Liver (tissue), 9 donors: ENCODE measurements around the gene GIMAP5. TPM values are rescaled to one million over a fixed set of nuclear protein-coding genes. Genes with fewer than 3 reads are reported as not detected.
A peak's percentile ranks its signal among the peaks of the same experiment; 100 is the strongest.

Source experiments
- DNase-seq: peaks from one replicate; pipeline ENCODE4 v3.0.0-alpha.2; 2017; ENCODE audit warnings: low spot score
- H3K27ac ChIP-seq, 2 donors: one replicate each; pipeline ENCODE4 v1.7.0; 2013; ENCODE audit warnings: inconsistent platforms in 2 of 2, low read length in 2 of 2, control low read depth in 1 of 2, low read depth in 1 of 2, mild to moderate bottlenecking in 1 of 2
- H3K27me3 ChIP-seq, 4 donors: one replicate each; pipeline versions ENCODE4 v1.6.1 to v1.7.0; 2013; ENCODE audit warnings: low read length in 3 of 4, inconsistent platforms in 1 of 4, mild to moderate bottlenecking in 1 of 4, moderate library complexity in 1 of 4; ENCODE audit not compliant: control insufficient read depth in 4 of 4, insufficient read depth in 4 of 4
- H3K36me3 ChIP-seq, 4 donors: one replicate each; pipeline versions ENCODE4 v1.6.1 to v1.7.0; 2013; ENCODE audit warnings: low read length in 3 of 4, mild to moderate bottlenecking in 3 of 4, low read depth in 1 of 4, moderate library complexity in 1 of 4; ENCODE audit not compliant: control insufficient read depth in 4 of 4, insufficient read depth in 3 of 4
- H3K4me1 ChIP-seq, 4 donors: one replicate each; pipeline versions ENCODE4 v1.6.1 to v1.7.0; 2013; ENCODE audit warnings: low read length in 3 of 4, mild to moderate bottlenecking in 3 of 4, moderate library complexity in 1 of 4; ENCODE audit not compliant: control insufficient read depth in 4 of 4, insufficient read depth in 4 of 4
- H3K4me3 ChIP-seq, 3 donors: one replicate each; pipeline versions ENCODE4 v1.6.1 to v1.7.0; 2013; ENCODE audit warnings: low read length in 3 of 3, control low read depth in 1 of 3, low read depth in 1 of 3, mild to moderate bottlenecking in 1 of 3
- H3K9ac ChIP-seq, 2 donors: one replicate each; pipeline ENCODE4 v1.7.0; 2013; ENCODE audit warnings: low read length in 2 of 2, mild to moderate bottlenecking in 2 of 2, moderate library complexity in 2 of 2, control low read depth in 1 of 2, low read depth in 1 of 2
- H3K9me3 ChIP-seq, 4 donors: one replicate each; pipeline versions ENCODE4 v1.6.1 to v1.7.0; 2013; ENCODE audit warnings: low read length in 3 of 4; ENCODE audit not compliant: control insufficient read depth in 4 of 4
- EGR1 ChIP-seq, 2 donors: IDR thresholded peaks; 2 replicates each; pipeline ENCODE4 v1.6.1; 2016 to 2018; ENCODE audit warnings: antibody characterized with exemption in 2 of 2, low read depth in 2 of 2
- FOXA2 ChIP-seq: IDR thresholded peaks from 2 replicates; pipeline ENCODE4 v1.6.1; 2016; ENCODE audit warnings: antibody characterized with exemption
- GABPA ChIP-seq, 2 donors: IDR thresholded peaks in 1 of 2; conservative IDR thresholded peaks in 1 of 2; 2 replicates each; pipeline ENCODE4 v1.6.1; 2016; ENCODE audit warnings: antibody characterized with exemption in 2 of 2, mild to moderate bottlenecking in 1 of 2, moderate library complexity in 1 of 2
- HNF4A ChIP-seq, 2 donors: conservative IDR thresholded peaks; 2 replicates each; pipeline ENCODE4 v1.6.1; 2016; ENCODE audit warnings: antibody characterized with exemption in 2 of 2, mild to moderate bottlenecking in 2 of 2
- HNF4G ChIP-seq: IDR thresholded peaks from 2 replicates; pipeline ENCODE4 v1.6.1; 2016; ENCODE audit warnings: antibody characterized with exemption
- JUND ChIP-seq, 2 donors: IDR thresholded peaks; 2 replicates each; pipeline ENCODE4 v1.6.1; 2016; ENCODE audit warnings: antibody characterized with exemption in 2 of 2
- MAX ChIP-seq: IDR thresholded peaks from 2 replicates; pipeline ENCODE4 v1.6.1; 2016; ENCODE audit warnings: antibody characterized with exemption
- NR2F2 ChIP-seq: IDR thresholded peaks from 2 replicates; pipeline ENCODE4 v1.6.1; 2016; ENCODE audit warnings: antibody characterized with exemption
- RAD21 ChIP-seq, 2 donors: IDR thresholded peaks; 2 replicates each; pipeline ENCODE4 v1.6.1; 2016; ENCODE audit warnings: antibody characterized with exemption in 2 of 2, mild to moderate bottlenecking in 2 of 2
- RXRA ChIP-seq, 2 donors: IDR thresholded peaks; 2 replicates each; pipeline ENCODE4 v1.6.1; 2017 to 2018; ENCODE audit warnings: antibody characterized with exemption in 2 of 2, mild to moderate bottlenecking in 1 of 2
- YY1 ChIP-seq: IDR thresholded peaks from 2 replicates; pipeline ENCODE4 v1.6.1; 2016; ENCODE audit warnings: antibody characterized with exemption, mild to moderate bottlenecking
- WGBS: extraction: QIAGEN DNeasy Blood & Tissue Kit; methylation state at CpG from one replicate; pipeline ENCODE4 v1.1.7; 2013; 5-methylcytosine and 5-hydroxymethylcytosine counted together
- polyA plus RNA-seq, 2 donors: library from polyadenylated mRNA; stranded (reverse) in 1 of 2; unstranded in 1 of 2; fragments of 200-250 nt in 1 of 2; fragments of >200 nt in 1 of 2; fragmentation: Nextera tagmentation in 1 of 2; extraction: Ambion mirVana in 1 of 2; gene quantifications; one replicate each; pipeline versions ENCODE4 v1.2.1 to v1.2.3, GENCODE V29; 2013 to 2015
- total RNA-seq, 2 donors: library from RNA; depleted of rRNA; stranded (reverse); fragments of >200 nt; gene quantifications; one replicate each; pipeline ENCODE4 v1.2.3, GENCODE V29; 2014
- TF ChIP-seq, protein P1 (sequence below): fragments of 150-350 bp; IDR thresholded peaks from 2 replicates; pipeline ENCODE4 v1.5.1; 2017; ENCODE audit warnings: improper control_type of control experiment, low read depth, low read length; ENCODE audit not compliant: missing input control
- TF ChIP-seq, protein P2 (sequence below): IDR thresholded peaks from 2 replicates; pipeline ENCODE4 v1.6.1; 2016; ENCODE audit warnings: antibody characterized with exemption
- TF ChIP-seq, protein P3 (sequence below): IDR thresholded peaks from 2 replicates; pipeline ENCODE4 v1.6.1; 2016; ENCODE audit warnings: antibody characterized with exemption, mild to moderate bottlenecking
- TF ChIP-seq, protein P4 (sequence below): IDR thresholded peaks from 2 replicates; pipeline ENCODE4 v1.6.1; 2016; ENCODE audit warnings: antibody characterized with exemption
- donor health status: healthy.
- donor health status: healthy.
- donor health status: healthy.
- donor health status: healthy.
- donor health status: healthy.

GIMAP5 gene
- total and polyA plus RNA-seq, 4 donors = 9.7 to 20.6 (median 12.1) TPM

- no peaks in the 10 kb centered on the region for H3K27me3 ChIP-seq
- no peaks in the 10 kb centered on the region for H3K36me3 ChIP-seq
- no peak overlapping the region for H3K9ac ChIP-seq
- peaks cover 5 to 15% (median 12%) of the 10 kb centered on the region in 4 donors for H3K4me1 ChIP-seq
- no peak for DNase-seq
- H3K9me3 ChIP-seq = no peaks in the 10 kb centered on the region
- TF ChIP-seq FOXA2 (no peak), HNF4G (no peak), JUND (IDR thresholded peaks at IDR 0.05) (no peak), RXRA (IDR thresholded peaks at IDR 0.05) (no peak), NR2F2 (no peak)
- TF ChIP-seq, protein P1, sequence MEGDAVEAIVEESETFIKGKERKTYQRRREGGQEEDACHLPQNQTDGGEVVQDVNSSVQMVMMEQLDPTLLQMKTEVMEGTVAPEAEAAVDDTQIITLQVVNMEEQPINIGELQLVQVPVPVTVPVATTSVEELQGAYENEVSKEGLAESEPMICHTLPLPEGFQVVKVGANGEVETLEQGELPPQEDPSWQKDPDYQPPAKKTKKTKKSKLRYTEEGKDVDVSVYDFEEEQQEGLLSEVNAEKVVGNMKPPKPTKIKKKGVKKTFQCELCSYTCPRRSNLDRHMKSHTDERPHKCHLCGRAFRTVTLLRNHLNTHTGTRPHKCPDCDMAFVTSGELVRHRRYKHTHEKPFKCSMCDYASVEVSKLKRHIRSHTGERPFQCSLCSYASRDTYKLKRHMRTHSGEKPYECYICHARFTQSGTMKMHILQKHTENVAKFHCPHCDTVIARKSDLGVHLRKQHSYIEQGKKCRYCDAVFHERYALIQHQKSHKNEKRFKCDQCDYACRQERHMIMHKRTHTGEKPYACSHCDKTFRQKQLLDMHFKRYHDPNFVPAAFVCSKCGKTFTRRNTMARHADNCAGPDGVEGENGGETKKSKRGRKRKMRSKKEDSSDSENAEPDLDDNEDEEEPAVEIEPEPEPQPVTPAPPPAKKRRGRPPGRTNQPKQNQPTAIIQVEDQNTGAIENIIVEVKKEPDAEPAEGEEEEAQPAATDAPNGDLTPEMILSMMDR = no peak
- H3K4me3 ChIP-seq = no peak overlapping the region
- 92% methylated on average over 3 of the region's 3 CpGs for WGBS
- no peak overlapping the region for H3K27ac ChIP-seq
These were observed 1.4 kb upstream of the GIMAP5 start for GRCh38 chr7:150735596-150736358.

DNA sequence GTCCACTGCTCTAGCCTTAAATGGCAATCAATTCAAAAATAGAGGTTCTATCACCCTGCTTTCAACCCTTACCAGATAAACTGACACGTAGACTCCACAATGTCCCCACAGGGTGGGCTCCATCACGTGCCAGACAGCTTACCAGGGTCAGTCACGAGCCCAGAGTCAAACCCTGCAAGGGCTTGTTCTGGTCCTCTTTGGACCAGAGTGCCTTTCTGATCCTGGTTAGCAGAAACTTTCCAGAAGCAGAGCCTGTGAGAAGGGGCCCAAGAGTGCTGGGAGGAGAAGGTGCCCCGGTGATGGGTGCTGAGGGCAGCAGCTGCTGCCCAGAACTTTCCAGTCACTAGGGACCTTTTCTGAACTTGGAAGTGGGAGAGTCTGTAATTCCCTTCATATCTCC lies 354 bp upstream of the GIMAP5 start:
- H3K9me3 ChIP-seq = no peaks in the 10 kb centered on the region
- H3K9ac ChIP-seq = peak overlapping the region in 1 of 2 donors; percentile 2
- peak overlapping the region; percentile 21 to 48 for H3K27ac ChIP-seq
- no peak for DNase-seq
- 69% methylated on average over 4 of the region's 4 CpGs for WGBS
- peaks cover 5 to 15% (median 12%) of the 10 kb centered on the region in 4 donors for H3K4me1 ChIP-seq
- TF ChIP-seq, protein P2, sequence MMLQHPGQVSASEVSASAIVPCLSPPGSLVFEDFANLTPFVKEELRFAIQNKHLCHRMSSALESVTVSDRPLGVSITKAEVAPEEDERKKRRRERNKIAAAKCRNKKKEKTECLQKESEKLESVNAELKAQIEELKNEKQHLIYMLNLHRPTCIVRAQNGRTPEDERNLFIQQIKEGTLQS = no peak
- TF ChIP-seq YY1 = no peak
- H3K27me3 ChIP-seq = no peaks in the 10 kb centered on the region
- peak overlapping the region in 1 of 3 donors; percentile 30 for H3K4me3 ChIP-seq
- H3K36me3 ChIP-seq = no peaks in the 10 kb centered on the region

DNA sequence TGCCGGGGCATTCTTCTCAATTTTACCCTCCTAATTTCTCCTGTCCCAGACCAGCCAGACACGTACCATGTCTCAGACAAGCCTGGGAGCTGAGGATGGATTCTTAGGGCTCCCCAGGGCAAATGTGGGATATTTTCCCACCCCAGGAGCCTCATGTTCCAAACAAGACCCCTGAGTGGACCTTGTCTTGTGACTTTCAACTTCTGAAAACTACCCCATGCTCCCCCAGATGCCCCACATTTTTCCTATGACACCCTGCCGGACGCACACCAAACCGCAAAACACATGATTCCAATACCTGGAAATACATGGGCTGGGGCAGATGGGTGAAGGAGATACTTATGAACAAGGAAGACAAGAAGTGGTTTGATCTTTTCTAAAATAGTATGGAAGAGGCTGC lies 874 bp downstream of the GIMAP5 start:
- no peak for DNase-seq
- TF ChIP-seq HNF4G (no peak), FOXA2 (no peak), HNF4A (conservative IDR thresholded peaks at IDR 0.05) (no peak), MAX (no peak), EGR1 (IDR thresholded peaks at IDR 0.05; ENCODE audit: low read depth in 2 of 2) (no peak), GABPA (IDR thresholded peaks at IDR 0.05 in 1 of 2, conservative IDR thresholded peaks at IDR 0.05 in 1 of 2) (no peak), RAD21 (IDR thresholded peaks at IDR 0.05) (no peak), JUND (IDR thresholded peaks at IDR 0.05) (no peak)
- TF ChIP-seq, protein P3, sequence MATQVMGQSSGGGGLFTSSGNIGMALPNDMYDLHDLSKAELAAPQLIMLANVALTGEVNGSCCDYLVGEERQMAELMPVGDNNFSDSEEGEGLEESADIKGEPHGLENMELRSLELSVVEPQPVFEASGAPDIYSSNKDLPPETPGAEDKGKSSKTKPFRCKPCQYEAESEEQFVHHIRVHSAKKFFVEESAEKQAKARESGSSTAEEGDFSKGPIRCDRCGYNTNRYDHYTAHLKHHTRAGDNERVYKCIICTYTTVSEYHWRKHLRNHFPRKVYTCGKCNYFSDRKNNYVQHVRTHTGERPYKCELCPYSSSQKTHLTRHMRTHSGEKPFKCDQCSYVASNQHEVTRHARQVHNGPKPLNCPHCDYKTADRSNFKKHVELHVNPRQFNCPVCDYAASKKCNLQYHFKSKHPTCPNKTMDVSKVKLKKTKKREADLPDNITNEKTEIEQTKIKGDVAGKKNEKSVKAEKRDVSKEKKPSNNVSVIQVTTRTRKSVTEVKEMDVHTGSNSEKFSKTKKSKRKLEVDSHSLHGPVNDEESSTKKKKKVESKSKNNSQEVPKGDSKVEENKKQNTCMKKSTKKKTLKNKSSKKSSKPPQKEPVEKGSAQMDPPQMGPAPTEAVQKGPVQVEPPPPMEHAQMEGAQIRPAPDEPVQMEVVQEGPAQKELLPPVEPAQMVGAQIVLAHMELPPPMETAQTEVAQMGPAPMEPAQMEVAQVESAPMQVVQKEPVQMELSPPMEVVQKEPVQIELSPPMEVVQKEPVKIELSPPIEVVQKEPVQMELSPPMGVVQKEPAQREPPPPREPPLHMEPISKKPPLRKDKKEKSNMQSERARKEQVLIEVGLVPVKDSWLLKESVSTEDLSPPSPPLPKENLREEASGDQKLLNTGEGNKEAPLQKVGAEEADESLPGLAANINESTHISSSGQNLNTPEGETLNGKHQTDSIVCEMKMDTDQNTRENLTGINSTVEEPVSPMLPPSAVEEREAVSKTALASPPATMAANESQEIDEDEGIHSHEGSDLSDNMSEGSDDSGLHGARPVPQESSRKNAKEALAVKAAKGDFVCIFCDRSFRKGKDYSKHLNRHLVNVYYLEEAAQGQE = no peak
- TF ChIP-seq, protein P4, sequence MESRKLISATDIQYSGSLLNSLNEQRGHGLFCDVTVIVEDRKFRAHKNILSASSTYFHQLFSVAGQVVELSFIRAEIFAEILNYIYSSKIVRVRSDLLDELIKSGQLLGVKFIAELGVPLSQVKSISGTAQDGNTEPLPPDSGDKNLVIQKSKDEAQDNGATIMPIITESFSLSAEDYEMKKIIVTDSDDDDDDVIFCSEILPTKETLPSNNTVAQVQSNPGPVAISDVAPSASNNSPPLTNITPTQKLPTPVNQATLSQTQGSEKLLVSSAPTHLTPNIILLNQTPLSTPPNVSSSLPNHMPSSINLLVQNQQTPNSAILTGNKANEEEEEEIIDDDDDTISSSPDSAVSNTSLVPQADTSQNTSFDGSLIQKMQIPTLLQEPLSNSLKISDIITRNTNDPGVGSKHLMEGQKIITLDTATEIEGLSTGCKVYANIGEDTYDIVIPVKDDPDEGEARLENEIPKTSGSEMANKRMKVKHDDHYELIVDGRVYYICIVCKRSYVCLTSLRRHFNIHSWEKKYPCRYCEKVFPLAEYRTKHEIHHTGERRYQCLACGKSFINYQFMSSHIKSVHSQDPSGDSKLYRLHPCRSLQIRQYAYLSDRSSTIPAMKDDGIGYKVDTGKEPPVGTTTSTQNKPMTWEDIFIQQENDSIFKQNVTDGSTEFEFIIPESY = no peak
- TF ChIP-seq, protein P2 = no peak
- peak overlapping the region; percentile 15 to 38 for H3K27ac ChIP-seq
- peaks cover 5 to 15% (median 12%) of the 10 kb centered on the region in 4 donors for H3K4me1 ChIP-seq
- WGBS = 79% methylated on average over 5 of the region's 5 CpGs
- H3K9me3 ChIP-seq = no peaks in the 10 kb centered on the region
- no peaks in the 10 kb centered on the region for H3K36me3 ChIP-seq
- no peaks in the 10 kb centered on the region for H3K27me3 ChIP-seq
- peak overlapping the region; percentile 64 to 74 for H3K9ac ChIP-seq
- peak overlapping the region; percentile 30 to 59 (median 36) for H3K4me3 ChIP-seq
